Measurements from ENCODE around the gene NAA20.
"Not testable (repeated sequence)": the region's sequence is repeated elsewhere in the genome, so short reads cannot be mapped to it uniquely, and the experiment has no call there.

NAA20 gene

GRCh38 chr20:19992996-19993908, 23.9 kb upstream of the NAA20 start:
- no peak for DNase-seq

- DNase-seq, result no peak
Measured at GRCh38 chr20:19993958-19994669, 23.0 kb upstream of the NAA20 start.

GRCh38 chr20:19995220-19995863, 21.8 kb upstream of the NAA20 start:
- DNase-seq, result no peak

- DNase-seq, result no peak
Measured at GRCh38 chr20:19996222-19996621, 20.9 kb upstream of the NAA20 start.

- DNase-seq, result no peak
Measured at GRCh38 chr20:19996917-19997316, 20.2 kb upstream of the NAA20 start.

- no peak for DNase-seq
Measured at GRCh38 chr20:19998990-19999705, 18.0 kb upstream of the NAA20 start.

GRCh38 chr20:20000211-20000968, 16.8 kb upstream of the NAA20 start:
- DNase-seq, result no peak

- no peak for DNase-seq
Measured at GRCh38 chr20:20002101-20002998, 14.8 kb upstream of the NAA20 start.

GRCh38 chr20:20003031-20003954, 13.9 kb upstream of the NAA20 start:
- no peak for DNase-seq

GRCh38 chr20:20003955-20004322, 13.2 kb upstream of the NAA20 start:
- DNase-seq, result not testable (repeated sequence)

GRCh38 chr20:20005342-20005741, 11.8 kb upstream of the NAA20 start:
- DNase-seq, result no peak

- DNase-seq, result no peak
Measured at GRCh38 chr20:20009784-20010253, 7.3 kb upstream of the NAA20 start.

- peak; percentile 45 for DNase-seq
Measured at GRCh38 chr20:20010639-20011500, 6.3 kb upstream of the NAA20 start.

- no peak for DNase-seq
Measured at GRCh38 chr20:20012541-20012940, 4.6 kb upstream of the NAA20 start.

- DNase-seq, result no peak
Measured at GRCh38 chr20:20014659-20015058, 2.5 kb upstream of the NAA20 start.

- DNase-seq, result no peak
Measured at GRCh38 chr20:20017844-20018185, 653 bp downstream of the NAA20 start.

- no peak for DNase-seq
Measured at GRCh38 chr20:20018366-20018765, 1.2 kb downstream of the NAA20 start.

- no peak for DNase-seq
Measured at GRCh38 chr20:20019123-20019522, 2.0 kb downstream of the NAA20 start.

GRCh38 chr20:20020908-20021307, 3.7 kb downstream of the NAA20 start:
- no peak for DNase-seq

All from NCI-H2081 treated with DMSO at 0.1 percent for 48 hours (cell line).